Forelimb muscle (tissue), 1 donor: Measurements from ENCODE around the gene XIRP1. TPM values are rescaled to one million over a fixed set of nuclear protein-coding genes. Genes with fewer than 3 reads are reported as not detected.
"Not testable (repeated sequence)": the region's sequence is repeated elsewhere in the genome, so short reads cannot be mapped to it uniquely, and the experiment has no call there.

ENCODE experiments used
- DNase-seq: peaks from one replicate; pipeline ENCODE4 v3.0.0-alpha.2; 2013; ENCODE audit warnings: low read depth
- polyA plus RNA-seq: library from polyadenylated mRNA; unstranded; fragments of 120-200 nt; gene quantifications from one replicate; pipeline ENCODE4 v1.2.1, GENCODE V29; 2013; ENCODE audit not compliant: insufficient read length

The XIRP1 gene
- polyA plus RNA-seq: 265 TPM

GRCh38 chr3:39192490-39193092, at the start of gene XIRP1:
Gene XIRP1, minus strand, starts transcription at chr3:39192595. Its CDS starts 3,150 bp downstream, at chr3:39189445.
- no peak for DNase-seq

- no peak for DNase-seq
These were observed 49.2 kb upstream of the XIRP1 start for GRCh38 chr3:39241561-39241960.

GRCh38 chr3:39237027-39237426, 44.6 kb upstream of the XIRP1 start:
- DNase-seq: no peak

- DNase-seq: no peak
These were observed 42.3 kb upstream of the XIRP1 start for GRCh38 chr3:39234651-39235050.

- DNase-seq: no peak
These were observed 40.5 kb upstream of the XIRP1 start for GRCh38 chr3:39232859-39233258.

GRCh38 chr3:39230453-39230852, 38.1 kb upstream of the XIRP1 start:
- DNase-seq: no peak

- no peak for DNase-seq
These were observed 36.1 kb upstream of the XIRP1 start for GRCh38 chr3:39228496-39228895.

GRCh38 chr3:39227596-39227995, 35.2 kb upstream of the XIRP1 start:
- DNase-seq: not testable (repeated sequence)

GRCh38 chr3:39226106-39226741, 33.8 kb upstream of the XIRP1 start:
- DNase-seq: no peak

- no peak for DNase-seq
These were observed 31.9 kb upstream of the XIRP1 start for GRCh38 chr3:39224288-39224687.

- DNase-seq: no peak
These were observed 30.5 kb upstream of the XIRP1 start for GRCh38 chr3:39222939-39223338.

GRCh38 chr3:39222462-39222861, 30.1 kb upstream of the XIRP1 start:
- no peak for DNase-seq

GRCh38 chr3:39221141-39221530, 28.7 kb upstream of the XIRP1 start:
- no peak for DNase-seq

GRCh38 chr3:39220407-39221140, 28.2 kb upstream of the XIRP1 start:
- DNase-seq: peak; percentile 9

- no peak for DNase-seq
These were observed 27.3 kb upstream of the XIRP1 start for GRCh38 chr3:39219702-39220101.

GRCh38 chr3:39216176-39216790, 23.9 kb upstream of the XIRP1 start:
- DNase-seq: no peak

GRCh38 chr3:39213613-39214012, 21.2 kb upstream of the XIRP1 start:
- no peak for DNase-seq

- DNase-seq: no peak
These were observed 20.3 kb upstream of the XIRP1 start for GRCh38 chr3:39212665-39213064.

- no peak for DNase-seq
These were observed 19.1 kb upstream of the XIRP1 start for GRCh38 chr3:39211332-39212130.

- no peak for DNase-seq
These were observed 17.7 kb upstream of the XIRP1 start for GRCh38 chr3:39210078-39210477.

GRCh38 chr3:39209329-39209970, 17.1 kb upstream of the XIRP1 start:
- no peak for DNase-seq
